Astrocyte (in vitro differentiated cells and primary cell): ENCODE results near the gene ELP6.

Source experiments
- EZH2 ChIP-seq: IDR thresholded peaks from 2 replicates; pipeline ENCODE4 v1.6.1; 2012; ENCODE audit warnings: mild to moderate bottlenecking, low read length, inconsistent platforms; ENCODE audit not compliant: insufficient read depth
- TF ChIP-seq, protein P1 (sequence below): IDR thresholded peaks from 2 replicates; pipeline ENCODE4 v1.5.1; 2011; ENCODE audit warnings: low read depth, mild to moderate bottlenecking, inconsistent platforms, low read length, moderate library complexity; ENCODE audit not compliant: insufficient read depth

DNA sequence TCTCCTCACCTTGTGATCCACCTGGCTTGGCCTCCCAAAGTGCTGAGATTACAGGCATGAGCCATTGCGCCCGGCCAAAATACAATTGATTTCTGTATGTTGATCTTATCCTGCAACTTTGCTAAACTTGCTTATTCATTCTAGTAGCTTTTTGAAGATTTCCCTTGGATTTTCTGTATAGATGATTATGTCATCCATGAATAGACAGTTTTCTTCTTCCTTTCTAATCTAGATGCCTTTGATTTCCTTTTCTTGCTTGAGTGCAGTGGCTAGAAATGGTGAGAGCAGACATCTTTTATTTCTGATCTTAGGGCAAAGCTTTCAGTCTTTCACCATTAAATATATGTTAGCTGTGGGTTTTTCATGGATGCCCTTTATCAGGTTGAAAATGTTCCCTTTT lies 4.4 kb upstream of the ELP6 start:
- TF ChIP-seq, protein P1, sequence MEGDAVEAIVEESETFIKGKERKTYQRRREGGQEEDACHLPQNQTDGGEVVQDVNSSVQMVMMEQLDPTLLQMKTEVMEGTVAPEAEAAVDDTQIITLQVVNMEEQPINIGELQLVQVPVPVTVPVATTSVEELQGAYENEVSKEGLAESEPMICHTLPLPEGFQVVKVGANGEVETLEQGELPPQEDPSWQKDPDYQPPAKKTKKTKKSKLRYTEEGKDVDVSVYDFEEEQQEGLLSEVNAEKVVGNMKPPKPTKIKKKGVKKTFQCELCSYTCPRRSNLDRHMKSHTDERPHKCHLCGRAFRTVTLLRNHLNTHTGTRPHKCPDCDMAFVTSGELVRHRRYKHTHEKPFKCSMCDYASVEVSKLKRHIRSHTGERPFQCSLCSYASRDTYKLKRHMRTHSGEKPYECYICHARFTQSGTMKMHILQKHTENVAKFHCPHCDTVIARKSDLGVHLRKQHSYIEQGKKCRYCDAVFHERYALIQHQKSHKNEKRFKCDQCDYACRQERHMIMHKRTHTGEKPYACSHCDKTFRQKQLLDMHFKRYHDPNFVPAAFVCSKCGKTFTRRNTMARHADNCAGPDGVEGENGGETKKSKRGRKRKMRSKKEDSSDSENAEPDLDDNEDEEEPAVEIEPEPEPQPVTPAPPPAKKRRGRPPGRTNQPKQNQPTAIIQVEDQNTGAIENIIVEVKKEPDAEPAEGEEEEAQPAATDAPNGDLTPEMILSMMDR, result no peak
- TF ChIP-seq EZH2, result no peak
